ENCODE measurements around the gene INTS12. TPM values are rescaled to one million over a fixed set of nuclear protein-coding genes. Genes with fewer than 3 reads are reported as not detected.

INTS12 gene
- total and polyA plus RNA-seq, 3 donors from 2014 or later = 22.3 to 27.9 (median 23.2) TPM

DNA sequence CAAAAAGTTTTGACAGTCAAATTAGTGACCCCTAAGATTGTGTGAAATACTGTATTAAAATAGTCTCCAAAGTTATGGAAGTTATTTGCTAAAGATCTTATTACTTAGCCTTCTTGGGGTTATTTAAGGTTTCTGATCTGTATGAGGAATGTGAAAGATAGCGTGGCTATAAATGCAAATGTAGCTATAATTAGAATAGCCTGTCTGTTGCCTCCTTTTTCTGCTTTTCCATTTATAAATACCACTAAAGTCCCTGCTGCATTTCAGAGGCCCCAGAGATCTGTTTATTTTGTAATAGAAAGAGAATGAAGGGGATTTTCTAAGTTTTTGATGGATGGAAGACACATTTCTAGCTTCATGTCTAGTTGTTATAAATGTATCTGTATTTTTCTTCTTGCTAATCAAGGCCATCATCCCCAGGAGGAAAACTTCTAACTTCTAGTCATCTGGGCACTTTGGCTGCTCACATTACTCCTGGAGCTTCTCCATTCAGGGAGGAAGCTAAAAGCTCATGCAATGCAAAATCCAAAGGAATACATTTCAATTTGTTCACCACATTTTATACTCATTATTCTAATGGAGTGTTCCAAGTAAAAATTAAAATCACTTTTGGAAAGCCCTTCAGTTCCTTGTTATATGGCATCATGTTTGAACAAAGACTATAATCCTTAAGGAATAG is 73.9 kb downstream of the INTS12 start:
- WGBS, 2 donors = 26 to 53% methylated on average over 1 of the region's 1 CpG
- TF ChIP-seq POLR2A (IDR thresholded peaks at IDR 0.05) = no peak
- no peak for TF ChIP-seq CTCF (IDR thresholded peaks at IDR 0.05)
- H3K27me3 ChIP-seq = no peaks in the 10 kb centered on the region
- no peak for DNase-seq
- peaks cover 13% of the 10 kb centered on the region for H3K4me1 ChIP-seq
- intact Hi-C loops (cut with DNase I; ENCODE audit: low total_unique reads) = no loop called here
- no peaks in the 10 kb centered on the region for H3K9me3 ChIP-seq
- no peak overlapping the region for H3K4me3 ChIP-seq
- H3K36me3 ChIP-seq (ENCODE audit: low read depth, missing control alignments) = no peaks in the 10 kb centered on the region
- no peak overlapping the region for H3K27ac ChIP-seq

GRCh38 chr4:105633241-105633640 is 75.2 kb downstream of the INTS12 start:
- H3K4me3 ChIP-seq = no peak overlapping the region
- DNase-seq = no peak

More at GRCh38 chr4:105633241-105633640, 75.2 kb downstream of the INTS12 start:
- WGBS, 2 donors = 80 to 89% methylated on average over 3 of the region's 3 CpGs
- H3K36me3 ChIP-seq (ENCODE audit: low read depth, missing control alignments) = no peaks in the 10 kb centered on the region
- no peaks in the 10 kb centered on the region for H3K27me3 ChIP-seq
- H3K27ac ChIP-seq = no peak overlapping the region
- intact Hi-C loops (cut with DNase I; ENCODE audit: low total_unique reads) = no loop called here
- no peaks in the 10 kb centered on the region for H3K9me3 ChIP-seq
- TF ChIP-seq CTCF (IDR thresholded peaks at IDR 0.05) (no peak), POLR2A (IDR thresholded peaks at IDR 0.05) (no peak)
- peaks cover 13% of the 10 kb centered on the region for H3K4me1 ChIP-seq

Other genes with a start within 250 kb of the INTS12 start
- 10 to 100 TPM; 40.6 to 48.1 TPM for gene PPA2, start 234.6 kb downstream of the INTS12 start, total RNA-seq
- gene PPA2, start 234.6 kb downstream of the INTS12 start, polyA plus RNA-seq (ENCODE audit: insufficient read depth, low read depth, low replicate concordance) = 71.3 TPM
- 1 to 10 TPM in 1 of 2 donors, under 1 TPM in 1; 0.08 to 2.2 TPM for gene ARHGEF38, start 156.1 kb downstream of the INTS12 start, total RNA-seq
- gene ARHGEF38, start 156.1 kb downstream of the INTS12 start, polyA plus RNA-seq (ENCODE audit: insufficient read depth, low read depth, low replicate concordance) = 0.86 TPM
- gene GSTCD, start 95 bp upstream of the INTS12 start, total RNA-seq = 10 to 100 TPM; 19.3 to 36.5 TPM
- gene GSTCD, start 95 bp upstream of the INTS12 start, polyA plus RNA-seq (ENCODE audit: insufficient read depth, low read depth, low replicate concordance) = 18.1 TPM
- gene NPNT, start 186.8 kb upstream of the INTS12 start, total RNA-seq = 1 to 10 TPM; 5.4 to 6.3 TPM
- gene NPNT, start 186.8 kb upstream of the INTS12 start, polyA plus RNA-seq (ENCODE audit: insufficient read depth, low read depth, low replicate concordance) = 17.9 TPM

Data from testis (tissue), 3 donors.